ENCODE results near the gene P2RY2.

- TF ChIP-seq CTCF (conservative IDR thresholded peaks at IDR 0.05 in 1 of 2, IDR thresholded peaks at IDR 0.05 in 1 of 2; ENCODE audit: low read depth in 1 of 2, low read length in 2 of 2) (no peak), EZH2 (IDR thresholded peaks at IDR 0.05; ENCODE audit: low read length, missing control alignments) (no peak)
These were observed 54.6 kb downstream of the P2RY2 start for GRCh38 chr11:73272680-73273038.
